Panc1 (cell line): Measurements from ENCODE around the gene AGAP1.

Source experiments
- SIN3A ChIP-seq: IDR thresholded peaks from 2 replicates; pipeline ENCODE4 v1.6.1; 2012; ENCODE audit warnings: low read depth, mild to moderate bottlenecking, low read length, moderate library complexity, borderline replicate concordance; ENCODE audit not compliant: insufficient read depth
- TF ChIP-seq, protein P1 (sequence below): fragments of 450-650 bp; IDR thresholded peaks from 2 replicates; pipeline ENCODE4 v1.5.1; 2017; ENCODE audit warnings: mild to moderate bottlenecking
- TF ChIP-seq, protein P2 (sequence below), 2 experiments: IDR thresholded peaks; 2 replicates each; pipeline ENCODE4 v1.6.1; 2011 to 2012; ENCODE audit warnings: low read depth in 2 of 2, control low read depth in 1 of 2, low read length in 1 of 2, mild to moderate bottlenecking in 1 of 2, moderate library complexity in 1 of 2; ENCODE audit not compliant: insufficient read depth in 1 of 2

- TF ChIP-seq, protein P1, sequence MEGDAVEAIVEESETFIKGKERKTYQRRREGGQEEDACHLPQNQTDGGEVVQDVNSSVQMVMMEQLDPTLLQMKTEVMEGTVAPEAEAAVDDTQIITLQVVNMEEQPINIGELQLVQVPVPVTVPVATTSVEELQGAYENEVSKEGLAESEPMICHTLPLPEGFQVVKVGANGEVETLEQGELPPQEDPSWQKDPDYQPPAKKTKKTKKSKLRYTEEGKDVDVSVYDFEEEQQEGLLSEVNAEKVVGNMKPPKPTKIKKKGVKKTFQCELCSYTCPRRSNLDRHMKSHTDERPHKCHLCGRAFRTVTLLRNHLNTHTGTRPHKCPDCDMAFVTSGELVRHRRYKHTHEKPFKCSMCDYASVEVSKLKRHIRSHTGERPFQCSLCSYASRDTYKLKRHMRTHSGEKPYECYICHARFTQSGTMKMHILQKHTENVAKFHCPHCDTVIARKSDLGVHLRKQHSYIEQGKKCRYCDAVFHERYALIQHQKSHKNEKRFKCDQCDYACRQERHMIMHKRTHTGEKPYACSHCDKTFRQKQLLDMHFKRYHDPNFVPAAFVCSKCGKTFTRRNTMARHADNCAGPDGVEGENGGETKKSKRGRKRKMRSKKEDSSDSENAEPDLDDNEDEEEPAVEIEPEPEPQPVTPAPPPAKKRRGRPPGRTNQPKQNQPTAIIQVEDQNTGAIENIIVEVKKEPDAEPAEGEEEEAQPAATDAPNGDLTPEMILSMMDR, result no peak
- no peak for TF ChIP-seq SIN3A
- TF ChIP-seq, protein P2, sequence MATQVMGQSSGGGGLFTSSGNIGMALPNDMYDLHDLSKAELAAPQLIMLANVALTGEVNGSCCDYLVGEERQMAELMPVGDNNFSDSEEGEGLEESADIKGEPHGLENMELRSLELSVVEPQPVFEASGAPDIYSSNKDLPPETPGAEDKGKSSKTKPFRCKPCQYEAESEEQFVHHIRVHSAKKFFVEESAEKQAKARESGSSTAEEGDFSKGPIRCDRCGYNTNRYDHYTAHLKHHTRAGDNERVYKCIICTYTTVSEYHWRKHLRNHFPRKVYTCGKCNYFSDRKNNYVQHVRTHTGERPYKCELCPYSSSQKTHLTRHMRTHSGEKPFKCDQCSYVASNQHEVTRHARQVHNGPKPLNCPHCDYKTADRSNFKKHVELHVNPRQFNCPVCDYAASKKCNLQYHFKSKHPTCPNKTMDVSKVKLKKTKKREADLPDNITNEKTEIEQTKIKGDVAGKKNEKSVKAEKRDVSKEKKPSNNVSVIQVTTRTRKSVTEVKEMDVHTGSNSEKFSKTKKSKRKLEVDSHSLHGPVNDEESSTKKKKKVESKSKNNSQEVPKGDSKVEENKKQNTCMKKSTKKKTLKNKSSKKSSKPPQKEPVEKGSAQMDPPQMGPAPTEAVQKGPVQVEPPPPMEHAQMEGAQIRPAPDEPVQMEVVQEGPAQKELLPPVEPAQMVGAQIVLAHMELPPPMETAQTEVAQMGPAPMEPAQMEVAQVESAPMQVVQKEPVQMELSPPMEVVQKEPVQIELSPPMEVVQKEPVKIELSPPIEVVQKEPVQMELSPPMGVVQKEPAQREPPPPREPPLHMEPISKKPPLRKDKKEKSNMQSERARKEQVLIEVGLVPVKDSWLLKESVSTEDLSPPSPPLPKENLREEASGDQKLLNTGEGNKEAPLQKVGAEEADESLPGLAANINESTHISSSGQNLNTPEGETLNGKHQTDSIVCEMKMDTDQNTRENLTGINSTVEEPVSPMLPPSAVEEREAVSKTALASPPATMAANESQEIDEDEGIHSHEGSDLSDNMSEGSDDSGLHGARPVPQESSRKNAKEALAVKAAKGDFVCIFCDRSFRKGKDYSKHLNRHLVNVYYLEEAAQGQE (IDR thresholded peaks at IDR 0.05; ENCODE audit: insufficient read depth in 1 of 2, low read depth in 2 of 2, low read length in 1 of 2), result no peak
Measured at GRCh38 chr2:235639428-235639773, 145.6 kb downstream of the AGAP1 start.
